Muscle of leg (tissue), 11 donors: ENCODE data around the gene MXD3. TPM values are rescaled to one million over a fixed set of nuclear protein-coding genes. Genes with fewer than 3 reads are reported as not detected.

Source experiments
- DNase-seq: peaks from one replicate; pipeline ENCODE4 v3.0.0; 2013
- H3K27ac ChIP-seq: one replicate; pipeline ENCODE4 v1.5.1; 2013; ENCODE audit warnings: mild to moderate bottlenecking, low read length, control low read depth
- H3K27me3 ChIP-seq: one replicate; pipeline ENCODE4 v1.6.1; 2013; ENCODE audit warnings: low read length; ENCODE audit not compliant: control insufficient read depth, insufficient read depth
- H3K36me3 ChIP-seq: one replicate; pipeline ENCODE4 v1.6.1; 2013; ENCODE audit warnings: low read length; ENCODE audit not compliant: control insufficient read depth, insufficient read depth
- H3K4me1 ChIP-seq: one replicate; pipeline ENCODE4 v1.6.1; 2013; ENCODE audit warnings: low read length; ENCODE audit not compliant: control insufficient read depth, insufficient read depth
- H3K4me3 ChIP-seq: one replicate; pipeline ENCODE4 v1.5.1; 2013; ENCODE audit warnings: low read length, control low read depth
- H3K9me3 ChIP-seq: replicated peaks from 2 replicates; pipeline ENCODE4 v1.6.1; 2013; ENCODE audit warnings: low read depth, low read length; ENCODE audit not compliant: control insufficient read depth
- WGBS: methylation state at CpG from one replicate; pipeline ENCODE4 v1.1.5; 2013; ENCODE audit warnings: missing lambda C conversion rate; ENCODE audit not compliant: insufficient coverage; 5-methylcytosine and 5-hydroxymethylcytosine counted together
- polyA plus RNA-seq, 8 donors: library from polyadenylated mRNA; unstranded; fragments of 120-200 nt; gene quantifications; one replicate each; pipeline versions ENCODE4 v1.2.1 to v1.2.3, GENCODE V29; 2013; ENCODE audit warnings: inconsistent platforms in 1 of 8, low replicate concordance in 1 of 8; ENCODE audit not compliant: insufficient read length in 8 of 8, insufficient read depth in 1 of 8
- total RNA-seq: library from RNA; stranded (reverse); fragments of 120-200 nt; gene quantifications from one replicate; pipeline ENCODE4 v1.2.4, GENCODE V29; 2013

Gene MXD3
- total and polyA plus RNA-seq, 9 donors = 18.0 to 36.7 (median 24.1) TPM

- 80% methylated on average over 1 of the region's 4 CpGs for WGBS
- Histone ChIP-seq H3K27ac (no peak overlapping the region), H3K36me3 (peaks cover 69% of the 10 kb centered on the region), H3K27me3 (no peaks in the 10 kb centered on the region), H3K4me3 (no peak overlapping the region), H3K4me1 (peaks cover 31% of the 10 kb centered on the region), H3K9me3 (no peaks in the 10 kb centered on the region)
- DNase-seq = no peak
Observed at GRCh38 chr5:177296581-177296980, 15.1 kb downstream of the MXD3 start.

GRCh38 chr5:177295924-177296323 lies 15.8 kb downstream of the MXD3 start:
- DNase-seq = no peak
- peaks cover 70% of the 10 kb centered on the region for H3K36me3 ChIP-seq
- no peak overlapping the region for H3K27ac ChIP-seq
- no peaks in the 10 kb centered on the region for H3K27me3 ChIP-seq
- H3K4me3 ChIP-seq = no peak overlapping the region
- H3K9me3 ChIP-seq = no peaks in the 10 kb centered on the region
- 90% methylated on average over 7 of the region's 9 CpGs for WGBS
- peaks cover 25% of the 10 kb centered on the region for H3K4me1 ChIP-seq

GRCh38 chr5:177294632-177295031 lies 17.1 kb downstream of the MXD3 start:
- Histone ChIP-seq H3K27ac (no peak overlapping the region), H3K4me3 (no peak overlapping the region), H3K27me3 (no peaks in the 10 kb centered on the region), H3K9me3 (no peaks in the 10 kb centered on the region), H3K36me3 (peaks cover 75% of the 10 kb centered on the region), H3K4me1 (peaks cover 13% of the 10 kb centered on the region)
- peak; percentile 30 for DNase-seq
- no CpG with 5 or more reads among the region's 3 CpGs for WGBS

GRCh38 chr5:177293819-177294581 lies 17.7 kb downstream of the MXD3 start:
- Histone ChIP-seq H3K9me3 (no peaks in the 10 kb centered on the region), H3K4me3 (no peak overlapping the region), H3K4me1 (peaks cover 9% of the 10 kb centered on the region), H3K36me3 (peaks cover 70% of the 10 kb centered on the region), H3K27ac (no peak overlapping the region), H3K27me3 (no peaks in the 10 kb centered on the region)
- DNase-seq = peak; percentile 6
- WGBS = 88% methylated on average over 11 of the region's 12 CpGs

GRCh38 chr5:177291735-177292134 lies 20.0 kb downstream of the MXD3 start:
- Histone ChIP-seq H3K36me3 (peaks cover 69% of the 10 kb centered on the region), H3K27me3 (no peaks in the 10 kb centered on the region), H3K4me3 (no peak overlapping the region), H3K4me1 (peaks cover 9% of the 10 kb centered on the region), H3K9me3 (no peaks in the 10 kb centered on the region), H3K27ac (no peak overlapping the region)
- DNase-seq = no peak
- 100% methylated on average over 4 of the region's 7 CpGs for WGBS

GRCh38 chr5:177290816-177291596 lies 20.7 kb downstream of the MXD3 start:
- no peak for DNase-seq
- no peaks in the 10 kb centered on the region for H3K27me3 ChIP-seq
- peaks cover 68% of the 10 kb centered on the region for H3K36me3 ChIP-seq
- H3K9me3 ChIP-seq = no peaks in the 10 kb centered on the region
- no peak overlapping the region for H3K4me3 ChIP-seq
- H3K4me1 ChIP-seq = peaks cover 4% of the 10 kb centered on the region
- H3K27ac ChIP-seq = no peak overlapping the region
- WGBS = 90% methylated on average over 3 of the region's 12 CpGs

- no peak overlapping the region for H3K27ac ChIP-seq
- no CpG with 5 or more reads among the region's 2 CpGs for WGBS
- H3K27me3 ChIP-seq = no peaks in the 10 kb centered on the region
- H3K9me3 ChIP-seq = no peaks in the 10 kb centered on the region
- no peaks in the 10 kb centered on the region for H3K4me1 ChIP-seq
- no peak for DNase-seq
- H3K4me3 ChIP-seq = no peak overlapping the region
- peaks cover 62% of the 10 kb centered on the region for H3K36me3 ChIP-seq
Observed at GRCh38 chr5:177288191-177288590, 23.5 kb downstream of the MXD3 start.

- WGBS = no CpG with 5 or more reads among the region's 1 CpG
- no peaks in the 10 kb centered on the region for H3K9me3 ChIP-seq
- H3K27ac ChIP-seq = no peak overlapping the region
- no peaks in the 10 kb centered on the region for H3K4me1 ChIP-seq
- peaks cover 49% of the 10 kb centered on the region for H3K36me3 ChIP-seq
- H3K27me3 ChIP-seq = no peaks in the 10 kb centered on the region
- H3K4me3 ChIP-seq = no peak overlapping the region
- no peak for DNase-seq
Observed at GRCh38 chr5:177276886-177277285, 34.8 kb downstream of the MXD3 start.

- Histone ChIP-seq H3K27ac (no peak overlapping the region), H3K4me3 (no peak overlapping the region), H3K9me3 (no peaks in the 10 kb centered on the region), H3K36me3 (peaks cover 44% of the 10 kb centered on the region), H3K27me3 (no peaks in the 10 kb centered on the region), H3K4me1 (no peaks in the 10 kb centered on the region)
- 94% methylated on average over 3 of the region's 6 CpGs for WGBS
- DNase-seq = no peak
Observed at GRCh38 chr5:177275883-177276282, 35.8 kb downstream of the MXD3 start.

GRCh38 chr5:177271113-177271512 lies 40.6 kb downstream of the MXD3 start:
- no peak overlapping the region for H3K4me3 ChIP-seq
- no peaks in the 10 kb centered on the region for H3K4me1 ChIP-seq
- H3K27me3 ChIP-seq = no peaks in the 10 kb centered on the region
- no peak overlapping the region for H3K27ac ChIP-seq
- H3K36me3 ChIP-seq = peaks cover 48% of the 10 kb centered on the region
- DNase-seq = no peak
- 91% methylated on average over 3 of the region's 4 CpGs for WGBS
- no peaks in the 10 kb centered on the region for H3K9me3 ChIP-seq
